NCI-H2171 treated with DMSO at 0.1 percent for 48 hours (cell line): ENCODE data around the gene GSTA3.
"Not testable (repeated sequence)": the region's sequence is repeated elsewhere in the genome, so short reads cannot be mapped to it uniquely, and the experiment has no call there.

Experiments
- DNase-seq: peaks from one replicate; lab custom pipeline; 2025; lab: John Stamatoyannopoulos, UW

The GSTA3 gene

DNA sequence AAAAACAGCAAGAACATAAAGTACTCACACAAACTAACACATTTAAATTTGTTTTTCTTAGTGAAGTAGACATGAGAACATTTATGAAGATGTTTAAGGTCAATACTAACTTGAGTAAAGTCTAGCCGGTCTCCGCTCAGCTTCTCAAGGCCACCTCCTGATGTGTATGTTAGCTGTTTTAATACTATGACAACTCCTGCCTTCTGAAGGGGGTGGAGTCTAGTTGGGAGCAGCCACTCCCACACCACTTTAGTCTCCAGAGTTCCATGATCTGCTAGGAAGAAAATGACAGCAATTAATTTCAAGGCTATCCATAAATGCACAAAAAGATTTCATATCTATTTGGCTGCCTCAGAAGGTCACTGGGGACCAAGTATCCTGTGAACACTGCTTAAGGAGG, at the start of gene GSTA3:
GSTA3 (minus strand) TSS at position 168 of the 400 bp plus-strand sequence. CDS start 3,864 bp downstream, outside the sequence.
- no peak for DNase-seq

DNA sequence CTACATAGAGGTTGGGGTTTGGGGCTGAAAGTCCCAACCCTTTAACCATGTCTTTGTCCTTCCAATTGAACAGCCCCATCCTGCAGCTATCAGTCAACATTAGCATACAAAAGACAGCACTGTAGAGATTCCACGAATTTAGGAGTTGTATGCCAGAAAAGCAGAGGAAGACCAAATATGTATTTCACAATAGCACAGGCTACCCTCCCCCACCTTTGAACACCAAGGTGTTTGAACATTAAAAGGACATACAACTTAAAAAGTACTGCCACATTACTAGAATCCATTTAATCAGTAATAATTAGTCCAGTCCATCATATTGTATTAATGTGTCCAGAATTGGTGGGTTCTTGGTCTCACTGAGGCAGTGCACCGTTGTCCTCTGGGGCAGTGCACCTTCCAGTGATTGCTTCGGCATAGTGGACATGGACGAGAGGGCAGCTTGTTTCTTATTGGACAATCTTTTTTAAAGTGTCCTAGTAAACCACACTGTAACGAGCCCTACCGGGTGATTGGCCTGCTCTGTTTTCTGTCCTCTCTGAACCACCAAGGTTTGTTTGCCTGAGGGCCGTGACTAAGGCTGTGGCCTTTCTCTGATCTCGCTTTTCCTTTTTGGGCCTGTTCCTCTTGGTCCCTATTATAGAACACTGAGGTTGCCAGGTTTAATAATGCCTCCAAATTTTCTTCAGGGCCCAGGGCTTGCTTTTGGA, 49.2 kb upstream of the GSTA3 start:
- no peak for DNase-seq

DNA sequence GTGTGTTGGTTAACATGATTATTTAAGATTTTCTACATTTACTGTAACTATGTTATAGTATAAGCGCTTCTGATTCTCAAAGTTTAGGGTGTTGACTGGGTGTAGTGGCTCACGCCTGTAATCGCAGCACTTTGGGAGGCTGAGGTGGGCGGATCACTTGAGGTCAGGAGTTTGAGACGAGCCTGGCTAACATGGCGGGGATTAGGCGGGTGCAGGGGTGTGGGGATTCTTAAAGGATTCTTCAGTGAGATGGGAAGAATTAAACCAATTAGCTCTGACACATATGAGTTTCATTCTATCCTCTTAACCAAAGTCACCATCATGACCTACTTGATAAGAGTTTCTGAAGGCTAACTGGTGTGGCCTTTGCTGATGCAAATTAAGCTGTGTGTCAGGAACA, 46.4 kb upstream of the GSTA3 start:
- no peak for DNase-seq

DNA sequence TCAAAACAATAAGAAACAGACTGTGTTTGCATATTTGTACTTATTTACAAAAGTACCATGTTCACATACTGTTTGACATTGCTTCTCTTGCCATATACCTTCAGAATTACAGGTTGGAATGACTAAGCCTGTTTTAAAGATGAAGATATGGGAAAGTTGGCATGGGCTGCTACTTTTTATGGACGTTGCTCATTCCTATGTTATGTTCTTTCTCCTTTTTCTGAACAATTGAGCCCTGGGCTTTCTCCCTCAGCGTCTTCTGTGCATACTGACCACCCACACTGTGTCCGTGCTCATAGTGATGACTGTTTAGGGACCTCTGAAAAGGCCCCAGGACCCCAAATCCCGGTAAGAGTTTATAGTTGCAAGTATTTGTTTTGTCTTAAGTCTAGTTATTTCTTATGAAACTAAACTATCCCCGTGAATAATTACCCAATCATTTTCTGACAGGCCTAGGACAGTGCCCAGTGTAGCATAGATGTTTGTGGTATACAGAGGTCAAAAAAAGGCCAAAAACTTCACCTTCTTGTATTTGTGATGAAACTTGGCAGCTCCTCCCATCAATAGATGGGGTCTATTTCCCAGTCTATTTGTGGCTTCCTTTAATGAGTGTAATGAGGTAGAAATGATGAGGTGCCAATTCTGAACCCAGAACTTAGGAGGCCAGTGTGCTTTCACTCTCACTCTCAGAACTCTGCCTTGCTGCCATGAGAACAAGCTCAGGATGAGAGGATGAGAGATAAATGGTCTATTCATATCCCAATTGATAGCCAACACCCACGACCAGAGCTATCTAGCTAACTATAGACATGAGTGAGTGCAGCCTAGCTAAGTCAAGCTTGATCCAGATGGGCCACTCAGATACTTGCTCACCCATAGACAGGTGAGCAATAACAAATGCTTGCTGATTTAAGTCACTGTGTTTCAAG, 44.7 kb upstream of the GSTA3 start:
- no peak for DNase-seq

DNA sequence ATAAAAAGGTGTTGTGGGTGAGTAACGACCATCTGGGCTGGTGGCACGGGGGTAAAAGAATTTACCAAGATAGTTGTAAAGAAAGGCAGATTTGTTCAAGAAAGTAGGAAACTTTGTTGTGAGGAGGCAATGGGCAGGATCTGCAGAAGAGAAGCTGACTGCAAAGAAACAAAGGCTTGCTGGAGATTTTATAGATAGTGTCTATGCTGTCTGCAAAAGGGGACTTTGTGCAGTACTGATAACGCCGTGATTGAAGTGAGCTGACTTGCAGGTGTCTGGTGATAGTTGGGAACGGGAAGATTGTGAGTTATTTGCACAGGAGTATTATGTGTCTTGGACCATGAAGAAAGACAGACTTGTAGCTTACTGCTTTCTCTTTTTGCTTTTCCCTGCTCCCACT, 36.8 kb upstream of the GSTA3 start:
- no peak for DNase-seq

DNA sequence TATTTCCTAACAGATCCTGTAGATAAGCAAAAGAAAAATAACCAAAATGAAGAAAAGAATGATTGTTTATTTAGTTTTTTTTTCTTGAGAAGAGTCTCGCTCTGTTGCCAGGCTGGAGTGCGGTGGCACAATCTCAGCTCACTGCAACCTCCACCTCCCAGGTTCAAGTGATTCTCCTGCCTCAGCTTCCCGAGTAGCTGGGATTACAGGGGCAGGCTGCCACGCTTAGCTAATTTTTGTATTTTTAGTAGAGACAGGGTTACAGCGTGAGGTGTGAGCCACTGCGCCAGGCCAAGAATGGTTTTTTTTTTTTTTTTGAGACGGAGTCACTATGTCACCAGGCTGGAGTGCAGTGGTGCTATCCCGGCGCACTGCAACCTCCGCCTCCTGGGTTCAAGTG, 33.3 kb upstream of the GSTA3 start:
- DNase-seq, result not testable (repeated sequence)

DNA sequence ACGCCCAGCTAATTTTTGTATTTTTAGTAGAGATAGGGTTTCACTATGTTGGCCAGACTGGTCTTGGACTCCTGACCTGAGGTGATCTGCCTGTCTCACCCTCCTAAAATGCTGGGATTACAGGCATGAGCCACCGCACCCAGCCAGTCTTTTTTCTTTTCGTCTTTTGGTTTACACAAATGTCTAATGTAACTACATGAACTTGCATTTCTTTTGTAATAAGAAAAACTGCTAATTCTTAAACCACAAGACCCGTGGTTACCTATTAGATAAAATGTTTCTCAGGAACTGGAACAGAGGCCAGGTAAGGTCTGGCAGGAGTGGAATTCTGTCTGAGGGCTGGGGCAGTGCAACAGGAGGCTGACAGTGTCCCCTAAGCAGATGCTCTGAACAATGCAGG, 32.7 kb upstream of the GSTA3 start:
- DNase-seq, result no peak

DNA sequence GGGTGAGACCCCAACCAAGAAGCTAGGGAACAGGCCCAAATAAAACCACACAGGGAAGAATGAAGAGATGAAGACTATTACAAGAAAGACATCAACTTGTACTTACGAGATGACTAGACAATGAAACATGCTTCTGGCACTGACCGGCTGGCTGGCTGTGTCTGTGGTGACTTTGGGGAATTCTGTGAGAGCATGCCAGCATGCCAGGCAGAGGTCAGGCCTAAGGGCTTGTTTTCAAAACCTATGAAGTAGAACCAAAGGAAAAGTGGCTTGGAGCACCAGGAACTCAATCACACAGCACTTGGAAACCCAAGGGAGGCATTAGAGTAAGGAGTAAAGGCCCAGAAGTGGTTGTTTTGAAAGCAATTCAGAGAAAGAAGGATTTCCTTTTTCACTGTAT, 28.4 kb upstream of the GSTA3 start:
- DNase-seq, result no peak

DNA sequence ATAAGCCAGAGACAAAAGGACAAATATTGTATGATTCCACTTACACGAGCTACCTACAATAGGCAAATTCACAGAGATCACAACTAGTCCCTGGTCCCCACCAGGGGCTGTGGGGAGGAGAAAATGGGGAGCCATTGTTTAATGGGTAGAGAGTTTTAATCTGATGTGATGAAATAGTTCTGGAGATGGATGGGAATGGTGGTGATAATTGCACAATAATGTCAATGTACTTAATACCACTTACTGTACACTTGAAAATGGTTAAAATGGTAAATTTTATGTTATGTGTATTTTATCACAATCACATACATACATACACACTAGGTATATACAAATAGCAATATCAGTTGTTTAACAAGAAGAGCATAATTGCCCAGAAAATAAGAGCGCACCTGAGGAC, 24.3 kb upstream of the GSTA3 start:
- no peak for DNase-seq

DNA sequence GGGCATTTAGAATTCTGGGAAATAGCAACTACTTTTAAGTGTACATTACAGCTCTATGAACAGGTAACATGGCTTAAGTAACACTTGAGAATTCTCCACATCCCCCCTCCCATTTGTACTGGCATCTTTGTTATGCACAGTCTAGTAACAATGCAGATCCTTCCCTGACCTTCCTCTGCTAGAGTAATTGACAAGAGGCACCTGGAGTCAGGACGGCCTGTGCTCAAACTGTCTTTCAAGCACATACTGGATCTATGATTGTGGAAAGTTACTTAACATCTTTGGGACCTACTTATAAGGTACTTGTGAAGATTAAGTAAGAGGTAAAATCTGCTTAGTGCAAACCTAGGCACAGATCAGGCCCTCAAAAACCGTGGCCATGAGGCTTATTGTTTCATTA, 21.9 kb upstream of the GSTA3 start:
- DNase-seq, result no peak

DNA sequence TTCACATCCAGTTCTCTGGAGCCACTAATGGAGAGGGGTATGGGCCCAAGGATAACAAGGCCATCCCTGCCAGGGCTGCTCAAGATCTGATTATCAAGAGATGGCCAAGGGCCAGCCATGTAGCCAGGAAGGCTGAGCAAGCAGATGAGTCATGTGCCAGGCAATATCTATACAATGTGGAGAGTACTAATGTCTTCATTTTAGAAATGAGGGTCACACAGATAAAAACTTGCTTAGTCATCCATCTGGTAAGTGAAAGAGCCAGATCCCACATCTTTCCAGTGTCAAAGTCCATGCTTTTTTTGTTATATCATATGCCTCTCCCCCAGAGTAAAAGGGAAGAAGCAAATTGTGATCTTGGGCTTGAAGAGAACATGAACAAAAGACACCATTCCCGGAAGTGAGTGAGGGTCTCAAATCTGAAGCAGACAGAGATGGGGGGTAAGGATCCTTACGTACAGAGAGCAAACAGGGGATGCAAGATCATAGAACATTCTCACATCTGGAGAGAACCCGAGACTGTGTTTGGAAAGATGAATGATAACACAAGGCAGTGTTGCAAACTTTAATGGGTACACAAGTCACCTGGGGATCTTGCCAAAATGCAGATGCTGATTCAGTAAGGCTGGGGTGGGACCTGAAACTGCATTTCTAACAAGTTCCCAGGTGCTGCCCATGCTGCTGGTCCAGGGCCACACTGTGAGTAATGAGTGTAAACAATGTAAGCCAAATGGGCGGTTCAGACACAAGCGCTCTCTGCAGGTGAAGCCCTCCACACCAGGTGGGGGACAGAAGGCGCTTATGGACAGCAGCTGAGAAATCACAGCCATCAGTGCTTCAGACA, 20.0 kb upstream of the GSTA3 start:
- no peak for DNase-seq

DNA sequence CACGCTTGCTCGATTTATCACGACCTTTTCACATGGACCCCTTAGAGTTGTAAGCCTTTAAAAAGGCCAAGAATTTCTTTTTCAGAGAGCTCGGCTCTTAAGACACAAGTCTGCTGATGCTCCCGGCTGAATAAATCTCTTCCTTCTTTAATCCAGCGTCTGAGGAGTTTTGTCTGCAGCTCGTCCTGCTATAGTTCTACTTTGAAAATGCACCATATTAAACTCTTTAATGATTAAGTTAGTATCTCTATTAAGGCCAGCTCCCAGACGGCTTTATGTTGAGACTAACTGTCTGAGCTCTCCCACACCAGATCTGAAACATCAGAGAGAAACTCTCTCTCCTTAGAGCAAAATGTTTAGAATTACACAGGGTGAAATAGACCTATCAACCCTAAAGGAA, 18.0 kb upstream of the GSTA3 start:
- DNase-seq, result no peak

DNA sequence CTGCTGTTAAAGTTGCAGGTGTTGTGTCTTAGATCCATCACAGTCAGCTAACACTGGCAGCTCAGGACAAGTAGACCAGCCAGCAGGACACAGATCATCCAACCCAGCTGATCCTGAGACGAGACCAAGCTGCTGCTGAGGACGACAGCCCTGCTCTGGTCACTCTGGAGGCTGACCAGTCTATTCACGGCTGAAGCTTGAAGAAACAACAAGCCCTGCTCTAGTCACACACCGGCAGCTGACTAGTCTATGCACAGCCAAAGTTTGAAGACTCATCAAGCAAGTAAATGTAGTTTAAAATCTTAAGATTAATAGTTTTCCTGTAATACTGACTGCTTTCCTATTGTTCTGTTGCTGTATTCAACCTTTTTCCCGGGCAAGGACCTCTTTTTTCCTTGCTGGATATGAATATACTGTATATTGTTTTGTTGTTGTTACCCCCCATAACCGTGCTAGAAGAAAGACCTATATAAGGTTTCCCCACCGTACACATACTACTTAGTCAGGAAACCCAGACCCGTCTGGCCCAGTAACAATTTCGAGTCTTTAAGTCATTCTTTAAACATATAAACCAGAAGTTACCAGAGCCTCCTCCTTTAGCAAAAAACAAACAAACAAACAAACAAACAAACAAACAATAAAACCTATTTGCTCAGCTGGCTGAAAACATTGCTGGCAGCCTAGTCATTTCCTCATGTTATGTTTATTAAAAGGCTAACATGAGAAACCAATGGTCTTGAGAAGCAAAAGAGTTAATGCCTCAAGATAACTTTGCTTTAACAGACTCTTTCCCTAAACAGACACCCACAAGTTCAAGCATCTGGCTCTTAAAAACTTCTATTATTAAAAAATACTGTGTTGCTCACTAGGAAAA, 16.7 kb upstream of the GSTA3 start:
- DNase-seq, result no peak

DNA sequence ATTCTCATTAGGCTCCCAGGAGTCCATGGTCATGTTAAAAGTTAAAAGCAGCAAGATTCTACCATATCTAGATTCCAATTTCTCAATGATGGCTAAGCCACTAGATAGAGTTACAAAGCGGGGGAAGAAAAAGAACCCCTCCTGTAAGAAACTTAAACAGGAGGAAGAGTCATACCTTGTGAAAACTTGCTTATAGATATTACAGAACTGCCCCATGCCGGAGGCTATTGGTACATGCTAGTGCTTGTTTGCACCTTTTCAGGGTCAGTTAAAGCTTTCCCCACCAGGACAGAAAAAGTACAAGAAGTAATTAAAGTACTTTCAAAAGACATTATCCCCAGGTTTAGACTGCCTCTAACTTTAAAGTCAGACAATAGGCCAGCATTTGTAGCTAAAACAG, 15.5 kb upstream of the GSTA3 start:
- no peak for DNase-seq

DNA sequence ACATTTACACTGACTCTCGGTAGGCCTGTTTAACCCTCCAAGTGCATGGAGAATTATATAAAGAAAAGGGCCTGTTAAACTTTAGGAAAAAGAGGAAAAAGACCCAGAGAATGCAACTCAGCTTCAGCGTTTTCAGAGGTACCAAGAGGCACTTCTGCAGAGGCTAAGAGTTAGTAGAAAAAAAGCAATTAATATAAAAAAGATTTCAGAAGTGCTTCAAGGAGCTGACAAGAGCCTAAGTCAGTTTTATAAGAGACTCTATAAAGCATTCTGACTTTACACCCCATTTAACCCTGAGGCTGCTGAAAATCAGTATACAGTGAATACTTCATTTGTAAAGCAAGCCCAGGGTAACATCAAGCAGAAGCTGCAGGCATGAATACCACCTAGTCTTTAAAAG, 14.2 kb upstream of the GSTA3 start:
- DNase-seq, result not testable (repeated sequence)

DNA sequence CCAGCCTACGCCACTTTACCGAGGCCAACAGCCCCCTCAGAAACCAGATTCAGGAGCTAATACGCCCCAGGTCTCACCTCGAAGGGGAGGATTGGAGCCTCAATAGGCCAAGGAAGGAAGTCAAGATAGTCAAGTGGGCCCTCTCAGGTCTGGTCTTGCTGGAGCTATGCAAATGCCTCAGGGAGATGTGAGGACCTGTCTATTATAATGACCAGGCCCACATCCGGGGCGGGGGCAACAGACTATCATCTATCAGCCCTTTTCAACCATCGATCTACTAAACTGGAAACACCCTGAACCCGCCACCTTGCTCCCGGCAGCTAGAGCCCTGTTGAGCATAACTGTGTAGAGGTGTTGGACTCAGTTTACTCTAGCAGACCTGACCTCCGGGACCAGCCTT, 12.7 kb upstream of the GSTA3 start:
- DNase-seq, result no peak

DNA sequence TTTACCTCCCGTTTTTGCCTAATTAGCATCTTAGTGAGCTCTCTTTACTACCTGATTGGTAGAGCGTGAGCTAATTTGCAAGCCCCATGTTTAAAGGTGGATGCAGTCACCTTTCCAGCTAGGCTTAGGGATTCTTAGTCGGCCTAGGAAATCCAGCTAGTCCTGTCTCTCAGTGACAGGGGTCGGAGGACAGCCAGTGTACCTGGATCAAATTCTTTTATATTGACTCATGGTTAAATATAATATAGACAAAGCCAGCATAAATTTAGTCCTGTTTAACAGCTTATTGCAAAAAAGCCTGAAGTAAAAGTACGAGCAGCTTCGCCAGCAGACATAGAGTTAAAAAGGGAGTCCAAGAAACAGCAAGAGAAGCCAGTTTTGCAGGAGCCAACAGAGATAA, 12.2 kb upstream of the GSTA3 start:
- DNase-seq, result no peak

DNA sequence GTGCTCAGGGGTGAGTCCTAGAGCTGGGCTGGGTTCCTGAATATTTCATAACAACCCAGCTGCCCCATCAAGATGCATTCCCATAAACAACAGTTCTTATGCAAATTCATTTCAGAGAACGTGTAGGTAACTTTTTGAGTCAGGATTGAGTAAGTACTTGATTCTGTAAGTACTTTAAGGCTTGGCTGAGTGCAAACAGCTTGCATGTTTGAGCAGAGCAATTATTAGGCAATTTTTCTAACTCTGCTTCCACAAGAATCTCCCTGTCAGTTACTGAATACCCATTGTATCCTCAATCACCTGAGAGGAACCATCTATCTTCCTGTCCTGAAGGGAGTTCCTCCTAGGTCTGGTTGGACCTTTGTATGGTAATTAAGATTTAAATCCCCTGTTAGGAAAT, 10.0 kb upstream of the GSTA3 start:
- DNase-seq, result not testable (repeated sequence)

DNA sequence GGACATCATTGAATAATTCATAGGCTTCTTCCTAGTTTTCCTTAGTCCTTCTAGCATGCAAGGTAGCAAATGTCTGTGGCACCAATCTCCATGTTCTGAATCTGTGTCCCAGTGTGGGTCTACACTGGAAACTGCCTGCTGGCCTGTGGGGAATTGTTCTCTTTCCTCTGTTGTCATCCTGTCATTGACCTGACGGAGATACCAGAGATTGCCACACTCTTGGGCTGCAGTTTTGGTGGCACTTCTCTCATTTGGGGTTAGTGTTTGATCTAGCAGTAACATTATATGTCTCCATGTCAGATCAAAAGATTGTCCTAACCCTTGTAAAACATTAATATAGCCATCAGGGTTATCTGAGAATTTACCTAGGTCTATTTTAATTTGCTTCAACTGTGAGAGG, 9.3 kb upstream of the GSTA3 start:
- not testable (repeated sequence) for DNase-seq

DNA sequence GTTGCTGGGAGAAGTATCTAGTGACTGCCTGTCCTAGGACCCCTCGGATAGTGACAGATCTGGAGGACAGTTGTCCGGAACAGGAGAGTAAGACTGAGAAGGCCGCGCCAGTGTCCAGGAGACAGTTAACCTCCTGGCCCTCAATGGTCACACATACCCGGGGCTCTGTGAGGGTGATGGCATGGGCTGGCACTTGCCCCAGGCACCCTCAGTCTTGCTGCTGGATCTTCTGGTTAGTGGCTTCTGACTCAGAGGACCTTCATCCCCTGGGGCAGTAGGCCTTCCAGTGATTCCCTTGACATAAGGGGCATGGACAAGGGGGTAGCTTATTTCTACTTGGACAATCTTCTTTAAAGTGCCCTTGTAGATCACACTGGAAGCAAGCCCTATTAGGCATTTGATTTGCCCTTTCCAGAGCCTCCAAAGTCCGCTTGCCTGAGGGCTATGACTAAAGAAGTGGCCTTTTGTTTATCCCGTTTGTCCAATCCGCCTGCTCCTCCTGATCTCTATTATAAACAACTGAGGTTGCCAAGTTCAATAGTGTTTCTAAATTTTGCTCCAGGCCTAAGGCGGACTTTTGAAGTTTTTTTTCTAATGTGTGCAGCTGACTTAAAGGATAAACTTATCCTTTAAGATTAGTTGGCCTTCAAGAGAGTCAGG, 8.7 kb upstream of the GSTA3 start:
- not testable (repeated sequence) for DNase-seq

DNA sequence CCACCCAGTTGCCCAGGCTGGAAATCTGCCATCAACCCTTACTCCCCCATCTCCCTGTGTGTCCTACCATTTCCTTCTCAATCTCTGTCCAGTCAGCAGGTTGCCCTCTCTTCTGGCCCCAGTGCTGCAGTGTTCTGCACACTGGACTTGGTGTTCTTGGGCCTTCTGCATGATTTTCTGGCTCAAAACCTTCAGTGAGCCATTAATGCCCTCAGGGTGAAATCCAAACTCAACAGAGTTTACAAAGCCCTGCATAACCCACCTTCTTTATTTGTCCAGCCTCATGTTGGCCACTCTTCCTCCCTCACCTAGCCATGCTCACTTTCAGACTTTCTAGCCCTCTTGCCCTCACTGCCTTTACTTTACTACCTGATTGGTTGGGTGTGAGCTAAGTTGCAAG, 5.0 kb upstream of the GSTA3 start:
- no peak for DNase-seq
